HL-60 (cell line): ENCODE results near the gene IHH.

ENCODE experiments used
- DNase-seq, 2 experiments: peaks; one replicate each; pipeline ENCODE4 v3.0.0-alpha.2; 2010 to 2020; ENCODE audit warnings: low read depth in 1 of 2, low spot score in 1 of 2
- H3K27ac ChIP-seq: fragments of 250-450 bp; sonication (Bioruptor Pico); replicated peaks from 2 replicates; pipeline ENCODE4 v1.5.1; 2020; ENCODE audit warnings: mild to moderate bottlenecking, moderate library complexity
- H3K27me3 ChIP-seq: fragments of 250-450 bp; sonication (Bioruptor Pico); 2 replicates; pipeline ENCODE4 v1.5.1; 2021; ENCODE audit warnings: mild to moderate bottlenecking, moderate library complexity; ENCODE audit not compliant: insufficient read depth, poor library complexity, severe bottlenecking
- H3K4me3 ChIP-seq: replicated peaks from 2 replicates; pipeline ENCODE4 v1.5.1; 2011; ENCODE audit warnings: mild to moderate bottlenecking, control low read depth, low read length; ENCODE audit not compliant: insufficient read depth
- GABPA ChIP-seq: IDR thresholded peaks from 2 replicates; pipeline ENCODE4 v1.6.1; 2012; ENCODE audit warnings: low read depth
- POLR2AphosphoS5 ChIP-seq: IDR thresholded peaks from 2 replicates; pipeline ENCODE4 v1.6.1; 2012; ENCODE audit warnings: low read depth
- SPI1 ChIP-seq: IDR thresholded peaks from 2 replicates; pipeline ENCODE4 v1.6.1; 2012; ENCODE audit warnings: low read depth, mild to moderate bottlenecking, borderline replicate concordance
- TF ChIP-seq, protein P1 (sequence below): IDR thresholded peaks from one replicate; pipeline ENCODE4 v1.5.1; 2011; ENCODE audit warnings: low read length, control low read depth, inconsistent platforms; ENCODE audit not compliant: insufficient read depth
- TF ChIP-seq, protein P2 (sequence below): IDR thresholded peaks from 2 replicates; pipeline ENCODE4 v1.6.1; 2012; ENCODE audit warnings: low read depth; ENCODE audit not compliant: insufficient replicate concordance

IHH gene

DNA sequence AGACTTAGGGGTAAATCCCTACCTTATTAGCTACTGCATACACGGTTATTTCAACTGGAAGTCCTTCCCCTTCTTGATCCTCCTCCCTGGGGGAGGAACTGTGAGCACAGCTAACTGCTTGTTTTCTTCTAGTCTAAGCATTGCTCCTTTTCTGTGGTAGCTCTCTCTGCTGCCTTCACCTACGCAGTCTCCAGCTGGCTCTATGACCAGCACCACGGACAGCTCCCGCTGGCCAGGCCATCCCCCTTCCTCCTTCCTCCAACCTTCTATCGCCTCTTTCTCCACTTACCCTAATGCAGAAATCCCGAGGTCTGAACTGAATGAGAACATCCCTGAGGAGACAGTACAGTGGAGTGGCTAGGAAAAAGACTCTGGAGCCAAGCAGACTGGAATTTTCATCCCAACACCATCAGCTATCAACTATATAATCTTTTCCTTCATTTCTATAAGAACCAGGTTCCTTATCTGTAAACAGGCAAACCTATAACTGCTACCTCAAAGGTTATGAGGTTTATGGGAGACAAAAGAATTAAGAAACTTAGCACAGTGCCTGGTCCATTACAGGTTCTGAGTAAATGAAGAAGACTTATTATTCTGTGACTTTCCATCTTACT, 14.7 kb downstream of the IHH start:
- Histone ChIP-seq H3K27ac (no peak overlapping the region), H3K4me3 (no peak overlapping the region), H3K27me3 (peaks cover 10% of the 10 kb centered on the region)
- DNase-seq, result peak in 1 of 2 experiments; percentile 15
- TF ChIP-seq POLR2AphosphoS5 (no peak), SPI1 (no peak), GABPA (no peak)
- TF ChIP-seq, protein P1, sequence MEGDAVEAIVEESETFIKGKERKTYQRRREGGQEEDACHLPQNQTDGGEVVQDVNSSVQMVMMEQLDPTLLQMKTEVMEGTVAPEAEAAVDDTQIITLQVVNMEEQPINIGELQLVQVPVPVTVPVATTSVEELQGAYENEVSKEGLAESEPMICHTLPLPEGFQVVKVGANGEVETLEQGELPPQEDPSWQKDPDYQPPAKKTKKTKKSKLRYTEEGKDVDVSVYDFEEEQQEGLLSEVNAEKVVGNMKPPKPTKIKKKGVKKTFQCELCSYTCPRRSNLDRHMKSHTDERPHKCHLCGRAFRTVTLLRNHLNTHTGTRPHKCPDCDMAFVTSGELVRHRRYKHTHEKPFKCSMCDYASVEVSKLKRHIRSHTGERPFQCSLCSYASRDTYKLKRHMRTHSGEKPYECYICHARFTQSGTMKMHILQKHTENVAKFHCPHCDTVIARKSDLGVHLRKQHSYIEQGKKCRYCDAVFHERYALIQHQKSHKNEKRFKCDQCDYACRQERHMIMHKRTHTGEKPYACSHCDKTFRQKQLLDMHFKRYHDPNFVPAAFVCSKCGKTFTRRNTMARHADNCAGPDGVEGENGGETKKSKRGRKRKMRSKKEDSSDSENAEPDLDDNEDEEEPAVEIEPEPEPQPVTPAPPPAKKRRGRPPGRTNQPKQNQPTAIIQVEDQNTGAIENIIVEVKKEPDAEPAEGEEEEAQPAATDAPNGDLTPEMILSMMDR, result no peak
- TF ChIP-seq, protein P2, sequence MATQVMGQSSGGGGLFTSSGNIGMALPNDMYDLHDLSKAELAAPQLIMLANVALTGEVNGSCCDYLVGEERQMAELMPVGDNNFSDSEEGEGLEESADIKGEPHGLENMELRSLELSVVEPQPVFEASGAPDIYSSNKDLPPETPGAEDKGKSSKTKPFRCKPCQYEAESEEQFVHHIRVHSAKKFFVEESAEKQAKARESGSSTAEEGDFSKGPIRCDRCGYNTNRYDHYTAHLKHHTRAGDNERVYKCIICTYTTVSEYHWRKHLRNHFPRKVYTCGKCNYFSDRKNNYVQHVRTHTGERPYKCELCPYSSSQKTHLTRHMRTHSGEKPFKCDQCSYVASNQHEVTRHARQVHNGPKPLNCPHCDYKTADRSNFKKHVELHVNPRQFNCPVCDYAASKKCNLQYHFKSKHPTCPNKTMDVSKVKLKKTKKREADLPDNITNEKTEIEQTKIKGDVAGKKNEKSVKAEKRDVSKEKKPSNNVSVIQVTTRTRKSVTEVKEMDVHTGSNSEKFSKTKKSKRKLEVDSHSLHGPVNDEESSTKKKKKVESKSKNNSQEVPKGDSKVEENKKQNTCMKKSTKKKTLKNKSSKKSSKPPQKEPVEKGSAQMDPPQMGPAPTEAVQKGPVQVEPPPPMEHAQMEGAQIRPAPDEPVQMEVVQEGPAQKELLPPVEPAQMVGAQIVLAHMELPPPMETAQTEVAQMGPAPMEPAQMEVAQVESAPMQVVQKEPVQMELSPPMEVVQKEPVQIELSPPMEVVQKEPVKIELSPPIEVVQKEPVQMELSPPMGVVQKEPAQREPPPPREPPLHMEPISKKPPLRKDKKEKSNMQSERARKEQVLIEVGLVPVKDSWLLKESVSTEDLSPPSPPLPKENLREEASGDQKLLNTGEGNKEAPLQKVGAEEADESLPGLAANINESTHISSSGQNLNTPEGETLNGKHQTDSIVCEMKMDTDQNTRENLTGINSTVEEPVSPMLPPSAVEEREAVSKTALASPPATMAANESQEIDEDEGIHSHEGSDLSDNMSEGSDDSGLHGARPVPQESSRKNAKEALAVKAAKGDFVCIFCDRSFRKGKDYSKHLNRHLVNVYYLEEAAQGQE, result peak; percentile 99

DNA sequence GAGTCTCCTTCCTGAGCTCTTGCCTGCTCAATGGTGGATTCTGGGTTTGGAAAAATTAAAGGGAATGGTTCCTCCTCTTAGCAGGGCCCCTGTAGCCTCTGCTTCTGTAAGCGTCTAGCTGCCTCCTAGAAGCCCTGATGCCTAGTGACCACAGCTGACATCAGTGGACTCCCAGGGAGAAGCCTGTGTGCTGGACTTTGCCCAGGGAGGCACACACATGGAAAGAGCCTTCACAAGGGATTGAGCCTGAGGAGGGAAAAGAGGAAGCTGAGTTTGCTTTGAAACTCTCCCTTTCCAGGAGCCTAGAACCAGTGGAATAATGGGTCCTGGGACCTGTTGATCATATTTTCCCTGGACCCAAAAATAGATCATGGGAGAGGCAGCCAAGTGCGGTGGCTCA, 18.0 kb downstream of the IHH start:
- Histone ChIP-seq H3K27ac (no peak overlapping the region), H3K4me3 (no peak overlapping the region), H3K27me3 (peaks cover 35% of the 10 kb centered on the region)
- TF ChIP-seq, protein P2, result no peak
- TF ChIP-seq SPI1, result no peak
- TF ChIP-seq, protein P1, result no peak
- no peak for TF ChIP-seq POLR2AphosphoS5
- no peak for TF ChIP-seq GABPA
- DNase-seq, result no peak

DNA sequence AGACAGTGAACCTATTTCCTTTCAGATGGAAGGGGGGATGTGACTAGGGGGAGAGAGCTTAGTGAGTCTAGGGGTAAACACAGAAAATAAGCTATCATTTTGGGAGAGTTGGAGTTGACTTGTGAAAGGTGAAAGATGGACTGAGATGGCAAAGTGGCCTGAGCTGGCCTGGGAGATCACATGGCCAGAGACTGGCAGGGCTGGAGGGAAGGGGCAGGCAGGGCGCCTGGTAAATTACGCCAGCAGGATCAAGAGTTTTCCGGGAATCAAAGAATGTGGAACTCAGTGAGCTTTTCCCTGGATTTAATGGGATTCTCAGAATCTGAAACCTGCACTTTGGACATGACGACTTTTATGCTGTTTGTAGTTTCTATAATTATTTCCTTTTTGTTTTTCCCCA, 18.6 kb downstream of the IHH start:
- Histone ChIP-seq H3K27ac (no peak overlapping the region), H3K27me3 (peaks cover 33% of the 10 kb centered on the region), H3K4me3 (no peak overlapping the region)
- TF ChIP-seq POLR2AphosphoS5 (no peak), SPI1 (no peak)
- TF ChIP-seq, protein P1, result no peak
- no peak for DNase-seq

DNA sequence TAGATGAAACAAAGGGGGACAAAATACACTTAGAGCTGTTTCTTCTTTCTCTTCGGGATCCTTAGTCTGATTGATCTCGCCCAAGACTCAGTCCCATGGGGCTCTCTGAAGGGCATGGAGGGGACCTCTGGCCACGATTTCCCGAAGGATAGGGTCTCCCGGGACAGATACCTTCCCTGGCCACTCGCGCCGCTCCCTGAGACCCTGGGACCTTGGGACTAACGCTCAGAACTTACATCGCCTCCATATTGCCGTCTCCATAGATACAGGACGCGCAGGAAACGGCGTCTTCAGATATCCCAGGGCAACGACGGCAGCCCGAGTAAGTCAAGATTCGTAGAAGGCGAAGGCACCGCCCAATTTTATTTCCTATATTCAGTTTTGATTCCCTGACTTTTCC, 19.5 kb downstream of the IHH start, which contains the start of gene CFAP65:
Gene CFAP65 (minus strand): TSS at position 265 of the 400 bp plus-strand sequence. CDS start 2,468 bp downstream, outside the sequence.
- Histone ChIP-seq H3K27ac (no peak within 1 kb of the TSS), H3K27me3 (peaks cover 37% of the 10 kb centered on the region), H3K4me3 (no peak within 1 kb of the TSS)
- TF ChIP-seq SPI1, result no peak
- TF ChIP-seq, protein P2, result no peak
- TF ChIP-seq POLR2AphosphoS5, result no peak
- TF ChIP-seq, protein P1, result no peak
- TF ChIP-seq GABPA, result no peak
- no peak for DNase-seq
